ENCODE results near the gene S100PBP.

The S100PBP gene

GRCh38 chr1:32869923-32870614 is 52.6 kb downstream of the S100PBP start:
- no peak for DNase-seq (ENCODE audit: low read depth in 1 of 2, low spot score in 1 of 2)

GRCh38 chr1:32870615-32871363 is 53.3 kb downstream of the S100PBP start, which contains the start of gene FNDC5:
TSS of gene FNDC5 (minus strand) at chr1:32870912.
- DNase-seq (ENCODE audit: low read depth in 1 of 2, low spot score in 1 of 2): no peak

GRCh38 chr1:32871364-32872191 is 54.1 kb downstream of the S100PBP start:
- DNase-seq (ENCODE audit: low read depth in 1 of 2, low spot score in 1 of 2): no peak

GRCh38 chr1:32872192-32872460 is 54.7 kb downstream of the S100PBP start:
- no peak for DNase-seq (ENCODE audit: low read depth in 1 of 2, low spot score in 1 of 2)

- no peak for DNase-seq (ENCODE audit: low read depth in 1 of 2, low spot score in 1 of 2)
Measured at GRCh38 chr1:32873484-32873883, 56.0 kb downstream of the S100PBP start.

- DNase-seq (ENCODE audit: low read depth in 1 of 2, low spot score in 1 of 2): no peak
Measured at GRCh38 chr1:32874860-32875752, 57.7 kb downstream of the S100PBP start.

GRCh38 chr1:32876341-32877210 is 59.1 kb downstream of the S100PBP start:
- DNase-seq (ENCODE audit: low read depth in 1 of 2, low spot score in 1 of 2): no peak

GRCh38 chr1:32877211-32878110 is 60.0 kb downstream of the S100PBP start:
- DNase-seq (ENCODE audit: low read depth in 1 of 2, low spot score in 1 of 2): no peak

- DNase-seq (ENCODE audit: low read depth in 1 of 2, low spot score in 1 of 2): no peak
Measured at GRCh38 chr1:32878183-32878582, 60.7 kb downstream of the S100PBP start.

- no peak for DNase-seq (ENCODE audit: low read depth in 1 of 2, low spot score in 1 of 2)
Measured at GRCh38 chr1:32878637-32879041, 61.2 kb downstream of the S100PBP start.

- no peak for DNase-seq (ENCODE audit: low read depth in 1 of 2, low spot score in 1 of 2)
Measured at GRCh38 chr1:32881291-32881690, 63.8 kb downstream of the S100PBP start.

- DNase-seq (ENCODE audit: low read depth in 1 of 2, low spot score in 1 of 2): no peak
Measured at GRCh38 chr1:32881871-32882850, 64.7 kb downstream of the S100PBP start.

- DNase-seq (ENCODE audit: low read depth in 1 of 2, low spot score in 1 of 2): no peak
Measured at GRCh38 chr1:32883338-32884031, 66.0 kb downstream of the S100PBP start.

GRCh38 chr1:32884032-32884372 is 66.5 kb downstream of the S100PBP start:
- DNase-seq (ENCODE audit: low read depth in 1 of 2, low spot score in 1 of 2): no peak

GRCh38 chr1:32884726-32885125 is 67.3 kb downstream of the S100PBP start:
- no peak for DNase-seq (ENCODE audit: low read depth in 1 of 2, low spot score in 1 of 2)

- DNase-seq (ENCODE audit: low read depth in 1 of 2, low spot score in 1 of 2): no peak
Measured at GRCh38 chr1:32885676-32886003, 68.2 kb downstream of the S100PBP start.

- no peak for DNase-seq (ENCODE audit: low read depth in 1 of 2, low spot score in 1 of 2)
Measured at GRCh38 chr1:32886004-32886827, 68.8 kb downstream of the S100PBP start, which contains the start of gene HPCA. TSS of gene HPCA (plus strand) at chr1:32886491. CDS start at chr1:32888899, 2,408 bp downstream.
